ENCODE results near the gene ZC3H12D.

The ZC3H12D gene

GRCh38 chr6:149403534-149403933, 81.3 kb downstream of the ZC3H12D start:
- no peak for DNase-seq

GRCh38 chr6:149400050-149400449, 84.8 kb downstream of the ZC3H12D start, which contains the start of gene SUMO4:
Gene SUMO4, plus strand, starts transcription at chr6:149400262. Its CDS starts 130 bp downstream, at chr6:149400392.
- no peak for DNase-seq

DNA sequence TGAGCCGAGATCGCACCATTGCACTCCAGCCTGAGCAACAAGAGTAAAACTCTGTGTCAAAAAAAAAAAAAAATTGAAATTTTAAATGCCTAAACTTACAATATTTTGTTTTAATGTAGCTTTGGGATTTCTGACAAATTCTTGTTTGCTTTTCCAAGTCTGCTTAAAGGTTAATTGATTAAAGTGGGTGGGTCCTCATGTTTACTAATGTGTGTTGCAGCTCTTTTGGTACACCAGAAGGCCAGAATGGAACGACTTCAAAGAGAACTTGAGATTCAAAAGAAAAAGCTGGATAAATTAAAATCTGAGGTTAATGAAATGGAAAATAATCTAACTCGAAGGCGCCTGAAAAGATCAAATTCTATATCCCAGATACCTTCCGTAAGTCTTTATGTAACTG, 87.4 kb downstream of the ZC3H12D start:
- no peak for DNase-seq
